Non-pigmented ciliary epithelial cell (primary cell): ENCODE measurements around the gene PRCC.

ENCODE experiments used
- DNase-seq: peaks from one replicate; pipeline ENCODE4 v3.0.0-alpha.2; 2010; ENCODE audit warnings: low read depth

Gene PRCC

DNA sequence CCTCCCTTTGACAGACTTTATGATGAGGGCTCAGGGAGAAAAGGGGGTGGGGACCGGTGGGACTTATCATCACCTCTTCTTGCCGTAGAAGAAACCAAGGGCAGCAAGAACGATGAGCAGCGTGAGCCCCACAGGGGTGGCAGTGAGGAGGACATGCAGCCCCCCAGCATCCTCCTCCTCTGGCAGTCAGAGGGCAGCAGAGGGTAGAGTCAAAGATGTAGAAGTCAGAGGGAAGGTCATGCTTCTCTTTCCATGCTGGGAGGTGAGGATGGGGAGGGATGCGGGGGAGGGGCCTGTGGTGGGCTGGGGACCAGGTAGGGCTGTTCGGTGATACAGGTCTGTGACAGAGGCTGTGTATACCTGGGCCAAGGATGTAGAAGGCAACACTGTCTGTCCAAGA lies 76.8 kb downstream of the PRCC start:
- DNase-seq, result no peak

GRCh38 chr1:156844638-156845037 lies 77.3 kb downstream of the PRCC start:
- no peak for DNase-seq

DNA sequence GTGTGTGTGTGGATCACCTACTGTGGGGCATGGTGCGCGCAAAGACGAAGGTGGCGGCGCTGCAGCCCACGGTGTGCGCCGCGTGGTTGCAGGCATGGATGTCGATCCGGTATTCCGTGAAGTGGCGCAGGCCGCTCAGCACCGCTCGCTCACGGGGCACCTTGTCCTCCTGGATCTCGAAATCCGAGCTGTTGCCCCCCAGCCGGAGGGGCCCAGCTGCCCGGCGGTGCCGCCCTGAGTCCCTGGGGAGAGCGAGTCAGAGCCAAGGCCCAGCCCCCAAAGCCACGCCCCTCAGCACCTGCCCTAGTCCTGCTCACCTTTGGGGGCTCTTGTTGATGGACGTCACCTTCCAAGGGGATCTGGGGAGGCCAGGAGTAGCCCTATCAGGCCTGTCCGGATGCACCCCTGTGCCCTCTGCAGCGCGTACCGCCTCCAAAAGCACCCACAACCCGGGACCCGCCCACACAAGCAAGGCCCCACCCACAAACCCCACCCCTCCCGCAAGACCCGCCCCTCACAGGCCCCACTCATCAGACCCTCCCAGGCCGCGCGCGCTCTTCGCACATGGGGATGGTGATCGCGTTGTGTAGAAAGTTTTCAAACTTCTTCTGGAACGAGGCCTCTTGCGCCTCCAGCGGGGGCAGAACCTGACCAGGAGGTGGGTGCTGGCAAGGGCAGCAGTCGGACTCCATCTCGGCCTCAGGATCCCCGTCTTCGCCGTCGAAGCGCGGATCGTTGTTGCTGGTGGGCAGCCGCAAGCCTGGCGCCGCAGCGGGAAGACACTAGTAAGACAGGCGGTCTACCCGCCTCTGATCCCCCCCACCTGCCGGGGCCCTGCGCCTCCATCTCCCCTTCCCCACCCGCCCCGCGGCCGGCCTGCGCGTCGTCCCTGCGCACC lies 78.0 kb downstream of the PRCC start:
- no peak for DNase-seq

- DNase-seq, result no peak
Measured at GRCh38 chr1:156845953-156846545, 78.7 kb downstream of the PRCC start.

- DNase-seq, result no peak
Measured at GRCh38 chr1:156846643-156847042, 79.3 kb downstream of the PRCC start.

DNA sequence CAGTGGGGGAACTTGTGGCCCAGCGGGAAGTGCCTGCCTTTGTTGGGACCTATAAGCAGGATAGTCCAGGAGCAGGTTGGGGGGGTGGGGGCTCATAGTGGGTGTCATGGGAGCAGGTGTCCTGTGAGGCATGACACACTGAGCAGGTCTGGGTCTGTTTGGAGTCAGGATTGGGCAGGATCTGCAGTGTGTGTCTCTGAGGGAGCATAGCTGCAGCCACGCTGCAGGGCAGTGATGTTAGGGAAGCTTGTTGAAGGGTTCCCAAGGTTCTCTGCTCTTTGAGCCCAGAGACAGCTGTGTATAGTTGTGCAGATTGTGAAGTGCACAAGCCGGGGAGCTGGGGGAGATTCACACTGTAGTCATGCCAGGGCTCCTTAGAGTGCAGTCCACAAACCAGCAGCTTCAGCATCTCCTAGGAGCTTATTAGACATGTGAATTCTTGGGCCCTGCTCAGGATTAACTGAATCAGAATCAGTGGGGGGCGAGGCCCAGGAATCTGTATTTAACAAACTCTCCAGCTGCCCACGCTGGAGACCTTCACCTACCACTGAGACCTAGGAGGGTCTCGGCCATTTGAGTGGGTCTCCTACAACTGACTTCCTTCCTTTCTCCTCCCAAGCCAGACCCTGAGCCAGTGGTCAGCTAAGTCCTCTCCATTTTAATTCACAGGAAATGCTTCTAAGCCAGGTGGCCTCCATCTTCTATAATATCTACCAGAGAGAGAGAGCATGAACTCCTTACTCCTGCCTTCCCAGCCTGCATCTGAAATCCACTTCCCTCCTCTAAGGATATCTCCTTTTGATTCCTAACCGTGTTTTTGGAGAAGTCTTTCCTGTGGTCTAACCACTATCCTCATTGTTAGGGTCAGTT lies 80.5 kb downstream of the PRCC start:
- no peak for DNase-seq

DNA sequence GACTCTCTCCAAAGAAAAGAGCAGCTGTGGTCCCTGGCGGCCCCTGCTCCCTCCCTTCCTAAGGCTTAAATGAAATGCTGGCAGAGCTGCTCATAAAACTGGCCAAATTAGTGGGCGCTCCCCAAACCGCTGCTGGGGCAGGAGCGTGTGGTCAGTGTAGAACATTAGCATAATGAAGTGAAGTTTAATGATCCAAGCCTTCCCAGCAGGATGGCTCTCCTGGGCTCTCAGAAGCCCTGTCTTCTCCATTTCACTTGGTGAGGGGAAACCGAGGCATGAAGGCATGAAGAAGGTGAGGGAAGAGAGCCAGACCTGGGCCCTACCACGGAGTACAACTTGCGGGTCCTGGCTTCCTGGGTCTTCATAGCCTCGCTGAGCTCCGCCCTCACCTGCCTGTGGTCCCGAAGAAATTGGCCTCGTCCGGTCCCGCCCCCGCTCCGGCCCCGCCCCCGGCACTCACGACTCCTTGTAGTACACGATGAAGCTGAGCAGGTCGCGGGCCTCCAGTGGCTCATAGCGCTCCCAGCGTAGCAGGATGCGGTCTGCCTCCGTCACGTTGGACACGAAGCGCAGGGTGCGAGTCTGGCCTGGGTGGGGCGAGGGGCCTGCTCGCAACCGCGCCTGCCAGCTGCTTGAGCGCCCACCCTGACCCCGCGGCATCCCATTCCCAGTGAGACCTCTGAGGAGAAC lies 81.3 kb downstream of the PRCC start:
- DNase-seq, result no peak

DNA sequence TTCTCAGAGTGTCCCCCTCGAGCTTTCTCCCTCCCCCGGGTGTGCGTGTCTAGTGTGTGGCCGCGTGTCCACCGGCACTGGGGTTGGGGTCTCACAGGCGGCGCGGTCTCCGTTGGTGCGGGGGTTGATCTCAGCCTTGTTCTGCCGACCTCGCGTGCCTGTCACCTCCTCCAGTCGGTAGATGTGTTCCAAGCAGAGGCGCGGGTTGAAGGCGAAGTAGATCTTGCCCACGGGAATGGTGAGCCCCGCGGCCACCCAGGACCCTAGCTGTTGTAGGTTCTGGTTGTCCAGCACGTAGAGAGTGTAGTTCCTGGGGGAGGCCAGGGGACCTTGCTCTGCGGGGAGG lies 81.8 kb downstream of the PRCC start:
- no peak for DNase-seq
